ENCODE data around the gene VPS37C.

DNA sequence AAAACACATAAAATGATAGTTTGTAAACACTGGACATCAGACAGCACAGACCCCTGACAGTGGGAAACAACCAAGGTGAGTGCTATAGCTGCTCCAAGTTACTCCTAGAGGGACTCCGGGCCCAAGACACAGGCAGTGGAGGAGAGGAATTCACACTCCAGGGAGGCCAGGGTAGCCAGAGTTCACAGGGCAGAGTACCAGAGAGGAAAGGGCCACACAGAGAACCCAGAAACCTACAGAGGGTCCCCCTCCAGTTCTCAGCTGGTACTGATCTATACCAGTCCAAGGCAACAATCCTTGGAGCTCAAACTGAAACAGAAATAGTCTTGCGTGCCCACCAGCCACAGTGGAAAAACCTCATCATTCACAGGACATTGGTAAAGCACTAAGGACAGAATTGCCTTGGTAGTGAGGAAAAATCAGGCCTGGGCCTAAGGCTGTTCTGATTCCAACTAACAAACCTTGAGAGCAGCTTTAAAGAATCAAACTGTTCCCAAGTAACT lies 7.6 kb downstream of the VPS37C start:
- TF ChIP-seq EZH2 (IDR thresholded peaks at IDR 0.05; ENCODE audit: insufficient read depth, poor library complexity, severe bottlenecking): no peak
- TF ChIP-seq EZH2phosphoT487 (IDR thresholded peaks at IDR 0.05; ENCODE audit: insufficient read depth, low read depth): no peak
